ENCODE data around the gene DNAJC3. TPM values are rescaled to one million over a fixed set of nuclear protein-coding genes. Genes with fewer than 3 reads are reported as not detected.

Gene DNAJC3
- polyA plus RNA-seq, 1 donor (not counting 4 experiments of a cell fraction or from before 2014, with no cell fraction given), result 23.8 TPM

- no peak for FAIRE-seq
- H3K4me3 ChIP-seq (ENCODE audit: control insufficient read depth in 2 of 3, extremely low read depth in 1 of 3, insufficient read depth in 2 of 3, low read depth in 1 of 3, low read length in 3 of 3), result no peak overlapping the region
- dilution Hi-C loops (cut with MboI; ENCODE audit: extremely low pct_ligation_motif_present, low sequenced_read_pairs), result no loop called here
These were observed 46.3 kb upstream of the DNAJC3 start for GRCh38 chr13:95630593-95630992.

GRCh38 chr13:95636853-95637252, 40.1 kb upstream of the DNAJC3 start:
- FAIRE-seq, result no peak
- dilution Hi-C loops (cut with MboI; ENCODE audit: extremely low pct_ligation_motif_present, low sequenced_read_pairs), result no loop called here

More at GRCh38 chr13:95630593-95630992, 46.3 kb upstream of the DNAJC3 start:
- Histone ChIP-seq H3K9ac (ENCODE audit: control insufficient read depth, extremely low read depth, insufficient read depth, low read length) (no peak overlapping the region), H3K9me1 (ENCODE audit: control insufficient read depth, extremely low read depth, insufficient read depth, low read length) (no peaks in the 10 kb centered on the region), H3K36me3 (ENCODE audit: control insufficient read depth in 2 of 2, extremely low read depth in 1 of 2, insufficient read depth in 2 of 2, low read length in 2 of 2) (no peaks in the 10 kb centered on the region), H2AFZ (ENCODE audit: control insufficient read depth, low read length) (no peak overlapping the region), H3K4me1 (ENCODE audit: control insufficient read depth, extremely low read depth, insufficient read depth, low read length) (no peaks in the 10 kb centered on the region), H4K20me1 (ENCODE audit: control insufficient read depth, extremely low read depth, insufficient read depth, low read length) (no peaks in the 10 kb centered on the region), H3K9me3 (ENCODE audit: control insufficient read depth, low read depth, low read length) (no peaks in the 10 kb centered on the region), H3K27me3 (ENCODE audit: control insufficient read depth, extremely low read depth, insufficient read depth, low read length) (no peaks in the 10 kb centered on the region), H3K27ac (ENCODE audit: control insufficient read depth, insufficient read depth, low read length) (no peak overlapping the region), H3K79me2 (ENCODE audit: control insufficient read depth, insufficient read depth, low read length) (no peaks in the 10 kb centered on the region), H3K4me2 (ENCODE audit: control insufficient read depth, extremely low read depth, insufficient read depth, low read depth, low read length) (no peak overlapping the region)
- no peak for DNase-seq (ENCODE audit: low read depth, low spot score)
- TF ChIP-seq EZH2 (IDR thresholded peaks at IDR 0.05; ENCODE audit: low read length) (no peak), CTCF (optimal IDR thresholded peaks at IDR 0.05 in 1 of 3, IDR thresholded peaks at IDR 0.05 in 1 of 3, conservative IDR thresholded peaks at IDR 0.05 in 1 of 3; ENCODE audit: extremely low read depth in 1 of 3, insufficient read depth in 2 of 3, low read length in 3 of 3) (no peak)

More at GRCh38 chr13:95636853-95637252, 40.1 kb upstream of the DNAJC3 start:
- H3K27me3 ChIP-seq (ENCODE audit: control insufficient read depth, extremely low read depth, insufficient read depth, low read length), result peaks cover 6% of the 10 kb centered on the region
- no peaks in the 10 kb centered on the region for H3K4me1 ChIP-seq (ENCODE audit: control insufficient read depth, extremely low read depth, insufficient read depth, low read length)
- no peaks in the 10 kb centered on the region for H3K9me1 ChIP-seq (ENCODE audit: control insufficient read depth, extremely low read depth, insufficient read depth, low read length)
- no peak overlapping the region for H3K9ac ChIP-seq (ENCODE audit: control insufficient read depth, extremely low read depth, insufficient read depth, low read length)
- H3K9me3 ChIP-seq (ENCODE audit: control insufficient read depth, low read depth, low read length), result no peaks in the 10 kb centered on the region
- TF ChIP-seq CTCF (optimal IDR thresholded peaks at IDR 0.05 in 1 of 3, IDR thresholded peaks at IDR 0.05 in 1 of 3, conservative IDR thresholded peaks at IDR 0.05 in 1 of 3; ENCODE audit: extremely low read depth in 1 of 3, insufficient read depth in 2 of 3, low read length in 3 of 3) (no peak), EZH2 (IDR thresholded peaks at IDR 0.05; ENCODE audit: low read length) (no peak)
- no peak for DNase-seq (ENCODE audit: low read depth, low spot score)
- H3K4me2 ChIP-seq (ENCODE audit: control insufficient read depth, extremely low read depth, insufficient read depth, low read depth, low read length), result no peak overlapping the region
- no peaks in the 10 kb centered on the region for H3K36me3 ChIP-seq (ENCODE audit: control insufficient read depth in 2 of 2, extremely low read depth in 1 of 2, insufficient read depth in 2 of 2, low read length in 2 of 2)
- no peaks in the 10 kb centered on the region for H4K20me1 ChIP-seq (ENCODE audit: control insufficient read depth, extremely low read depth, insufficient read depth, low read length)
- H3K27ac ChIP-seq (ENCODE audit: control insufficient read depth, insufficient read depth, low read length), result no peak overlapping the region
- no peak overlapping the region for H3K4me3 ChIP-seq (ENCODE audit: control insufficient read depth in 2 of 3, extremely low read depth in 1 of 3, insufficient read depth in 2 of 3, low read depth in 1 of 3, low read length in 3 of 3)
- no peaks in the 10 kb centered on the region for H3K79me2 ChIP-seq (ENCODE audit: control insufficient read depth, insufficient read depth, low read length)
- H2AFZ ChIP-seq (ENCODE audit: control insufficient read depth, low read length), result no peak overlapping the region
